ENCODE data around the gene INTS3.

The INTS3 gene

DNA sequence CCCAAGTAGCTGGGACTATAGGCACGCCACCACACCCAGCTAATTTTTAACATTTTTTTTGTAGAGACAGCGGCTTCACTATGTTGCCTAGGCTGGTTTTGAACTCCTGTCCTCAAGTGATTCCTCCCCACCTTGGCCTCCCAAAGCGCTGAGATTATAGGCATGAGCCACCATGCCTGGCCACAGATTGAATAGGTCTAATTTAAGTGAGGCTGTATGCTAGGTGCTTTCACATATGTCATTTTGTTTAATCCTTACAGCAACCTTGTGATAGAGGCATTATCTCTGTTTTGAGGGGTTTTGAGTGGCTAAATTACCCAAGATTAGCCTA lies 7.2 kb downstream of the INTS3 start:
- Histone ChIP-seq H3K9me3 (ENCODE audit: severe bottlenecking) (no peaks in the 10 kb centered on the region), H3K27ac (ENCODE audit: poor library complexity, severe bottlenecking) (no peak overlapping the region), H3K36me3 (ENCODE audit: low read depth) (peaks cover 53% of the 10 kb centered on the region), H3K4me3 (ENCODE audit: severe bottlenecking) (no peak overlapping the region), H3K4me1 (ENCODE audit: insufficient read depth, poor library complexity, severe bottlenecking) (peaks cover 7% of the 10 kb centered on the region), H3K27me3 (ENCODE audit: insufficient read depth, poor library complexity, severe bottlenecking) (no peaks in the 10 kb centered on the region)
- TF ChIP-seq, protein P1, sequence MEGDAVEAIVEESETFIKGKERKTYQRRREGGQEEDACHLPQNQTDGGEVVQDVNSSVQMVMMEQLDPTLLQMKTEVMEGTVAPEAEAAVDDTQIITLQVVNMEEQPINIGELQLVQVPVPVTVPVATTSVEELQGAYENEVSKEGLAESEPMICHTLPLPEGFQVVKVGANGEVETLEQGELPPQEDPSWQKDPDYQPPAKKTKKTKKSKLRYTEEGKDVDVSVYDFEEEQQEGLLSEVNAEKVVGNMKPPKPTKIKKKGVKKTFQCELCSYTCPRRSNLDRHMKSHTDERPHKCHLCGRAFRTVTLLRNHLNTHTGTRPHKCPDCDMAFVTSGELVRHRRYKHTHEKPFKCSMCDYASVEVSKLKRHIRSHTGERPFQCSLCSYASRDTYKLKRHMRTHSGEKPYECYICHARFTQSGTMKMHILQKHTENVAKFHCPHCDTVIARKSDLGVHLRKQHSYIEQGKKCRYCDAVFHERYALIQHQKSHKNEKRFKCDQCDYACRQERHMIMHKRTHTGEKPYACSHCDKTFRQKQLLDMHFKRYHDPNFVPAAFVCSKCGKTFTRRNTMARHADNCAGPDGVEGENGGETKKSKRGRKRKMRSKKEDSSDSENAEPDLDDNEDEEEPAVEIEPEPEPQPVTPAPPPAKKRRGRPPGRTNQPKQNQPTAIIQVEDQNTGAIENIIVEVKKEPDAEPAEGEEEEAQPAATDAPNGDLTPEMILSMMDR (IDR thresholded peaks at IDR 0.05; ENCODE audit: poor library complexity, severe bottlenecking), result no peak
- no peak for ATAC-seq (ENCODE audit: low read depth)
- DNase-seq (ENCODE audit: low spot score), result no peak

DNA sequence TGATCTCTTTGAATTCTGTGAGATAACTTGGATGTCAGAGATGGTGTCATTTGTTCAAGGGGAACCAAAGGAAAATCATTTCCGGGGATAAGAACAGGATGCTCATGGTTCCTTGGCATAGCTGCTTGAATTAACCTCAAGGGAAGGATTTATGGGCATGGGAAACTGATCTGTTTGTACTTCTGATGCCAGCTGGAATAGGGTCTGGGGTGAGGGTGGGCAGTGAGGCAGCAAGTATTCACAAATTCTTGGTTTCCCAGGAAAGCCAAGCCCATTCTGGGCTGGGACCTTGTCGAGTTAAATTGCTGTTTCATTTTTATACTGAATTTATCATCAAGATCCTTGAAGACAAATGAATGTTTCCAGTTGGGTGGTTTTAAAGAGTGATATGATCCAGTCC lies 14.1 kb downstream of the INTS3 start:
- DNase-seq (ENCODE audit: low spot score) (no peak), ATAC-seq (ENCODE audit: low read depth) (no peak)
- no peak overlapping the region for H3K4me3 ChIP-seq (ENCODE audit: severe bottlenecking)
- H3K27me3 ChIP-seq (ENCODE audit: insufficient read depth, poor library complexity, severe bottlenecking), result no peaks in the 10 kb centered on the region
- TF ChIP-seq, protein P1 (IDR thresholded peaks at IDR 0.05; ENCODE audit: poor library complexity, severe bottlenecking), result no peak
- H3K9me3 ChIP-seq (ENCODE audit: severe bottlenecking), result no peaks in the 10 kb centered on the region
- no peak overlapping the region for H3K27ac ChIP-seq (ENCODE audit: poor library complexity, severe bottlenecking)
- no peaks in the 10 kb centered on the region for H3K4me1 ChIP-seq (ENCODE audit: insufficient read depth, poor library complexity, severe bottlenecking)
- peaks cover 87% of the 10 kb centered on the region for H3K36me3 ChIP-seq (ENCODE audit: low read depth)

DNA sequence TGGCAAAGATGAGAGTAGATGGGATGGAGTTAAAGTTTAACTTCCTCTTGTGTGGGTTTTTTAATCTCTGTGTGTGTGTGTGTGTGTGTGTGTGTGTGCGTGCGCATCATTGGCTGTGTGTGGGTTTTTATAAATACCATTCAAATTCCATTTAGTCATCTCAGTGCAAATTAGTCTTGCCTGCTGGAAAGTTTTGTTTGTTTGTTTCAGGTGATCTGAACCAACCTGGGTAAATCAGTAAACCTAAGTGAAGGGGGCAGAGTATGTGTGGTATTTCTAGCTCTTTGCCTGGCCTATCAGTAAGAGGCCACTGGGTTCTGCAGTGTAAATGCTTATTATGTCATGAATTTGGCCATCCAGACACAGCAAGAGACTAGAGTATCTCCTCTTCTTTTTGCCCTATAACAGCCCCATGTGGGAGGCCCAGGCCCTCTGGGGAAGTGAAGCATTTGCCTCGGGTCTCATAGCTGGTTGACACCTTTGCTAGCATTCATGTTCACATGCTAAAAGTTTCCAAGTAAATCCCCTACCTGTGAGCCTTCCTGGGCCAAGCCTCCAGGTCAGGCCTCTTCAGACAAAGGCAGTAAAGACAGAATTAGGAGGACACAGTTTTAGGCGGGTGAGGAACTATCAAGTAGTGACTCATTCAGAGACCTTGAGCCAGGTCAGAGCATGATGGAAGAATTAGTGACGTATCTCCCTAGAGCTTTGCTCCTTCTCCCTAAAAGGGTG lies 14.7 kb downstream of the INTS3 start:
- H3K36me3 ChIP-seq (ENCODE audit: low read depth), result peaks cover 92% of the 10 kb centered on the region
- no peak for ATAC-seq (ENCODE audit: low read depth)
- H3K9me3 ChIP-seq (ENCODE audit: severe bottlenecking), result no peaks in the 10 kb centered on the region
- no peaks in the 10 kb centered on the region for H3K27me3 ChIP-seq (ENCODE audit: insufficient read depth, poor library complexity, severe bottlenecking)
- no peak overlapping the region for H3K27ac ChIP-seq (ENCODE audit: poor library complexity, severe bottlenecking)
- TF ChIP-seq, protein P1 (IDR thresholded peaks at IDR 0.05; ENCODE audit: poor library complexity, severe bottlenecking), result no peak
- DNase-seq (ENCODE audit: low spot score), result no peak
- no peak overlapping the region for H3K4me3 ChIP-seq (ENCODE audit: severe bottlenecking)
- no peaks in the 10 kb centered on the region for H3K4me1 ChIP-seq (ENCODE audit: insufficient read depth, poor library complexity, severe bottlenecking)

DNA sequence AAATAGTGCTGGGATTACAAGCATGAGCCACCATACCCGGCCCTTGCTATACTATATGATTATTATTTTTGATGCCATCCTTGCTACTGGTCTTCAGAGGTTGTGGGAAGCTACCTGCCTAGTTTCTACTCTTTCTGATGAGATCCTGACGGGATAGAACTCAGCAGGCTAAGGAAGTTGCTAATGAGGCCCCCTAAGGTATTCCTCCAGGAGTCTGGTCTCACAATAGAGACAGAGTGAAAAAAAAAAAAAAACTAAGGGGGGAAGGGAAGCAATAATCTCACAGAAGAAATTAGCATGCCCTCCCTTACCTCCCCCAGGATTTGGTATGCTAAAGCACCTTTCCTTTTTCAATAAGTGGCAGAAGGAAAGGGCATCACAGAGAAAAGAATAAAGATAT lies 17.6 kb downstream of the INTS3 start:
- no peaks in the 10 kb centered on the region for H3K4me1 ChIP-seq (ENCODE audit: insufficient read depth, poor library complexity, severe bottlenecking)
- H3K4me3 ChIP-seq (ENCODE audit: severe bottlenecking), result no peak overlapping the region
- H3K27me3 ChIP-seq (ENCODE audit: insufficient read depth, poor library complexity, severe bottlenecking), result no peaks in the 10 kb centered on the region
- TF ChIP-seq, protein P1 (IDR thresholded peaks at IDR 0.05; ENCODE audit: poor library complexity, severe bottlenecking), result no peak
- H3K27ac ChIP-seq (ENCODE audit: poor library complexity, severe bottlenecking), result no peak overlapping the region
- DNase-seq (ENCODE audit: low spot score), result no peak
- H3K9me3 ChIP-seq (ENCODE audit: severe bottlenecking), result no peaks in the 10 kb centered on the region
- ATAC-seq (ENCODE audit: low read depth), result no peak
- peaks cover 96% of the 10 kb centered on the region for H3K36me3 ChIP-seq (ENCODE audit: low read depth)

DNA sequence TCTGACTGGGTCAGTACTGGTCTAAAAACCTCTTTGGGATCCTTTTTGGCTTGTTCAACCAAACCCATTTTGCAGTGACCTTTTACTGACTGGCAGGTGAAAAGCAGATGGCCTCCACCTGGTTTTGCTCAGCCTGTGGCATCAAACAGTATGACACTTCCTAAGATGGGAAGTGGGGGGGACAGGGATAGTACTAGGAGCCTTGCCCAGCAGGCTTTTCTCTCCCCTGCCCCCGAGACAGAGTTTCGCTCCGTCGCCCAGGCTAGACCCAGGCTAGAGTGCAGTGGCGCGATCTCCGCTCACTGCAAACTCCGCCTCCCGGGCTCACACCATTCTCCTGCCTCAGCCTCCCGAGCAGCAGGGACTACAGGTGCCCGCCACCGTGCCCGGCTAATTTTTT lies 18.3 kb downstream of the INTS3 start:
- no peak for ATAC-seq (ENCODE audit: low read depth)
- Histone ChIP-seq H3K4me3 (ENCODE audit: severe bottlenecking) (no peak overlapping the region), H3K27me3 (ENCODE audit: insufficient read depth, poor library complexity, severe bottlenecking) (no peaks in the 10 kb centered on the region), H3K36me3 (ENCODE audit: low read depth) (peaks cover 96% of the 10 kb centered on the region), H3K4me1 (ENCODE audit: insufficient read depth, poor library complexity, severe bottlenecking) (no peaks in the 10 kb centered on the region), H3K9me3 (ENCODE audit: severe bottlenecking) (no peaks in the 10 kb centered on the region), H3K27ac (ENCODE audit: poor library complexity, severe bottlenecking) (no peak overlapping the region)
- TF ChIP-seq, protein P1 (IDR thresholded peaks at IDR 0.05; ENCODE audit: poor library complexity, severe bottlenecking), result no peak
- no peak for DNase-seq (ENCODE audit: low spot score)
